Activated B cell treated with CpG ODN at 0.5 μM for 24 hours (primary cell): Measurements from ENCODE around the gene ARL2. TPM values are rescaled to one million over a fixed set of nuclear protein-coding genes. Genes with fewer than 3 reads are reported as not detected.

Experiments
- ATAC-seq: fragments of 200-7000 bp; cut with Tn5 transposase; one replicate; pipeline ENCODE4 v1.10.0; 2021; ENCODE audit warnings: low read depth, mild to moderate bottlenecking, moderate library complexity
- CTCF ChIA-PET: fragments of 350-600 bp; sonication (Branson Sonifier 250); formaldehyde crosslinking; loops from one replicate; lab custom pipeline; 2021; ENCODE audit warnings: antibody characterized with exemption; lab: Charles Lee
- POLR2A ChIA-PET: fragments of 350-600 bp; sonication (Branson Sonifier 250); formaldehyde crosslinking; loops from one replicate; lab custom pipeline; 2021; ENCODE audit warnings: antibody characterized with exemption; lab: Charles Lee
- DNase-seq: peaks from one replicate; pipeline ENCODE4 v3.0.0; 2022
- H3K27ac Mint-ChIP-seq: one replicate; pipeline ENCODE4 v1.8.0; 2020; ENCODE audit warnings: mixed read lengths
- H3K27me3 Mint-ChIP-seq: one replicate; pipeline ENCODE4 v1.8.0; 2021; ENCODE audit warnings: mixed read lengths
- H3K36me3 Mint-ChIP-seq: one replicate; pipeline ENCODE4 v1.8.0; 2021; ENCODE audit warnings: low read depth, mixed read lengths
- H3K4me1 Mint-ChIP-seq: one replicate; pipeline ENCODE4 v1.8.0; 2021; ENCODE audit warnings: mixed read lengths
- H3K4me3 Mint-ChIP-seq: one replicate; pipeline ENCODE4 v1.8.0; 2020; ENCODE audit warnings: mild to moderate bottlenecking, mixed read lengths
- H3K9me3 Mint-ChIP-seq: one replicate; pipeline ENCODE4 v1.8.0; 2020; ENCODE audit warnings: mixed read lengths
- CTCF ChIP-seq: fragments of 200-600 bp; IDR thresholded peaks from one replicate; pipeline ENCODE4 v1.8.0; 2022; ENCODE audit warnings: antibody characterized with exemption, mild to moderate bottlenecking
- intact Hi-C: fragments of 100-400 bp; cut with micrococcal nuclease; formaldehyde crosslinking; loops from one replicate; pipeline ENCODE4 v1.15.1; 2024
- total RNA-seq: library from RNA; stranded (reverse); gene quantifications from 2 replicates; pipeline ENCODE4 v1.2.3, GENCODE V29; 2022

The ARL2 gene
- total RNA-seq, 1 donor from 2014 or later = 65.6 TPM

GRCh38 chr11:65058012-65058411, 44.1 kb downstream of the ARL2 start:
- Mint-ChIP-seq H3K27ac (no peak overlapping the region), H3K27me3 (peaks cover 1% of the 10 kb centered on the region), H3K9me3 (no peaks in the 10 kb centered on the region), H3K36me3 (no peaks in the 10 kb centered on the region), H3K4me3 (no peak overlapping the region), H3K4me1 (peaks cover 17% of the 10 kb centered on the region)
- ChIA-PET CTCF (no interaction called here), POLR2A (no interaction called here)
- intact Hi-C loops = no loop called here
- ATAC-seq = no peak
- no peak for TF ChIP-seq CTCF
- no peak for DNase-seq

- Mint-ChIP-seq H3K27ac (no peak within 1 kb of the TSS), H3K4me1 (peaks cover 12% of the 10 kb centered on the region), H3K27me3 (peaks cover 1% of the 10 kb centered on the region), H3K36me3 (no peaks in the 10 kb centered on the region), H3K9me3 (no peaks in the 10 kb centered on the region), H3K4me3 (no peak within 1 kb of the TSS)
- CTCF ChIA-PET = no interaction called here
- DNase-seq (no peak), ATAC-seq (no peak)
- no peak for TF ChIP-seq CTCF
- intact Hi-C loops = no loop called here
- POLR2A ChIA-PET = no interaction called here
Observed at GRCh38 chr11:65058419-65059054, 44.6 kb downstream of the ARL2 start, which contains the start of gene NAALADL1. Gene NAALADL1, minus strand, starts transcription at chr11:65058553. Its CDS starts 32 bp downstream, at chr11:65058521.

- Mint-ChIP-seq H3K9me3 (no peaks in the 10 kb centered on the region), H3K27me3 (peaks cover 1% of the 10 kb centered on the region), H3K36me3 (no peaks in the 10 kb centered on the region), H3K4me3 (no peak overlapping the region), H3K4me1 (peaks cover 2% of the 10 kb centered on the region), H3K27ac (no peak overlapping the region)
- CTCF ChIA-PET = no interaction called here
- DNase-seq (no peak), ATAC-seq (no peak)
- intact Hi-C loops = no loop called here
- POLR2A ChIA-PET = no interaction called here
- no peak for TF ChIP-seq CTCF
Observed at GRCh38 chr11:65059523-65059922, 45.6 kb downstream of the ARL2 start.

GRCh38 chr11:65059959-65060824, 46.2 kb downstream of the ARL2 start:
- no peak for ATAC-seq
- TF ChIP-seq CTCF = no peak
- ChIA-PET POLR2A (no interaction called here), CTCF (no interaction called here)
- no peak overlapping the region for H3K4me3 Mint-ChIP-seq
- H3K9me3 Mint-ChIP-seq = no peaks in the 10 kb centered on the region
- H3K27ac Mint-ChIP-seq = no peak overlapping the region
- DNase-seq = no peak
- intact Hi-C loops = no loop called here
- peaks cover 1% of the 10 kb centered on the region for H3K27me3 Mint-ChIP-seq
- no peaks in the 10 kb centered on the region for H3K4me1 Mint-ChIP-seq
- no peaks in the 10 kb centered on the region for H3K36me3 Mint-ChIP-seq

GRCh38 chr11:65060913-65061408, 47.0 kb downstream of the ARL2 start:
- intact Hi-C loops = no loop called here
- H3K27me3 Mint-ChIP-seq = peaks cover 1% of the 10 kb centered on the region
- no peak for TF ChIP-seq CTCF
- H3K4me3 Mint-ChIP-seq = no peak overlapping the region
- H3K36me3 Mint-ChIP-seq = no peaks in the 10 kb centered on the region
- no peaks in the 10 kb centered on the region for H3K4me1 Mint-ChIP-seq
- ChIA-PET CTCF (no interaction called here), POLR2A (no interaction called here)
- no peaks in the 10 kb centered on the region for H3K9me3 Mint-ChIP-seq
- DNase-seq (no peak), ATAC-seq (no peak)
- no peak overlapping the region for H3K27ac Mint-ChIP-seq
